GM18505 (cell line): ENCODE measurements around the gene MAFF.
"Not testable (repeated sequence)": the region's sequence is repeated elsewhere in the genome, so short reads cannot be mapped to it uniquely, and the experiment has no call there.

ENCODE experiments used
- ATAC-seq: cut with Tn5 transposase; IDR thresholded peaks from one replicate; pipeline ENCODE4 v1.9.1; 2021; ENCODE audit not compliant: unreplicated experiment
- POLR2A ChIP-seq: IDR thresholded peaks from 4 replicates; pipeline ENCODE4 v1.6.1; 2011; ENCODE audit warnings: borderline replicate concordance; ENCODE audit not compliant: insufficient read depth, insufficient read length; ENCODE audit errors: extremely low read depth

Gene MAFF

DNA sequence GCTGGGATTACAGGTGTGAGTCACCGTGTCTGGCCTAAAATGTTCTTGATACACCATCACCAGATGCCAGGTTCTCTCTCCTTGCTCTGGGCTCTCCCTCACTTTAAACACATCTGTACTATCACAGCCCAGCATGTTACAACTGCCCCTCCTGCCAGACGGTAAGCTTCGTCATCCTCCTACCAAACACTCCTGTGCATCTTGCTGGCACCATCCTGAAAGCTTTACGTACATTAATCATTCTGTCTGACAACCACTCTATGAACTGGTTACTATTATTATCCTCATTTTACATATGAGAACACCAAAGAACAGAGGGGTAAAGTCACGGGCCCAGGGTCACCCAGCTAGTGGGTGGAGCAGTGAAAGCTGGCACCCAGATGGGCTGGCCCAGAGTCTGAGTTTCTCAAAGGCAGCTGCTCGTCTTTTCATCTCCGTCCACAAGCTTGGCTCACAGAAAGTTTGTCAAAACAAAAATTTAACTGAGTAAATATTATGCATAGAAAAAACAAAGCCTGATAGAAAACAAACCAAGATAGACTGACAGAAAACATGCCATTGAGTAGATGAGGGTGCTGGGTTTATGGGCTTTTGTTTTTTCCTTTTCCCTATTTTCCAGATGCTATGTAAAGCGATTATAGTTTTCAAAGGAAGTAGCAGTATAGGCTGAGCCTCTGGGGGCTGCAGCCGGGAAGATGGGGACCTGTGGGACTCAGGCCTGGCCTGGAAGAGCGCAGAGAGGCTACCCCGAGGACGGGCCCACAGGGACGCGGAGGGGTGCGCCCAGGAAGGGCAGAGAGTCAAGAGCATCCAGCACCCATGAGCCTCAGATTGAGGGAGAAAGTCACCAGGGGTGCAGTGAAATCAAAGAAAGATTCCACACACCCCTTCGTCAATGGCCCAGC lies 29.6 kb upstream of the MAFF start:
- no peak for TF ChIP-seq POLR2A
- no peak for ATAC-seq

DNA sequence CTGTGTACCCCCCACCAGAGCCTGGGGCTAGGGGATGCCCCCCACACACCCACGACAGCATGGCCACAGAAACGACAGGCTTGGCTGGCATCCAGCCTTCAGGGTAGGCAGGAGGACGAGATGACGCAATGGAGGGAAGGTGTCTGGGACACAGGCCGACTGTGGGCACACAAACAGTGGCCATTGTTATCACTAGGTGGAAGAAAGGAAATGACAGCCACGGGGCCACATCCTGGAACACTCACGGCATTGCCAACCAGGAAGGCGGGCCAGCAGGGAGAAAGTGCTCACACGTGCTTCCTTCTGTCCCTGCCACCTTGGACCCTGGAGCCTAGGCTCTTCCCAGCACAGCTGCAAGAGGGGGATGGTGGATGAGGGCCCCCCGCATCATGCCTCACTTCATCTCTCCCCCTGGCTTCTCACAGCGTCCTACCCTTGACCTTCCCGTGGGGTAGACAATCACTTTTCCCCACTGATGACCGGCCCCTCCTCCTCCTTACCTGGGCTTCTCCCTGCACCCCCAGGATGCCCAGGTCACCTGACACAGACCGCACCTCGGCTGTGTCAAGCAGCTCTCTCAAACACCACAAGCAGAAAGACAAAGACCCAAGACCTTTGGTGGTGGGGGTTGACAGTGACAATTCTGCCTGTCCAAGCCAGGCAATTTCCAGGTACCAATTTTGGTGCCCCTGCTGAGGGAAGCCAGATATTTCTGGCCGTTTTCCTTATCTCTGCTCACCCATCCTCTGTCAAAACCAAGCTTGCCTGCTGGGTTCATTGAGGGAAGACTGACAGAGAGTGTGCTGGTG lies 28.8 kb upstream of the MAFF start:
- no peak for ATAC-seq

DNA sequence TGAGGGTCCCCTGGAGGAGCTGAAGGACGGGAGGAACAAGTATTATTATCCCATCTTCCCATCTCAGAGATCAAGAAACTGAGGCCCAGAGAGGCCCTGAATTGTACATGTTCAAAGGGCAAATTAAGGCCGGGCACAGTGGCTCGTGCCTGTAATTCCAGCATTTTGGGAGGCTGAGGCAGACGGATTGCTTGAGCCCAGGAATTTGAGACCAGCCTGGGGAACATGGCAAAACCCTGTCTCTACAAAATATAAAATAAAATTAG lies 28.2 kb upstream of the MAFF start:
- TF ChIP-seq POLR2A = no peak
- ATAC-seq = no peak

More for the DNA sequence above, 28.8 kb upstream of the MAFF start:
- TF ChIP-seq POLR2A = no peak

GRCh38 chr22:38174626-38175025 lies 27.2 kb upstream of the MAFF start:
- ATAC-seq = no peak
- TF ChIP-seq POLR2A = no peak

- no peak for ATAC-seq
- TF ChIP-seq POLR2A = no peak
These were observed 26.3 kb upstream of the MAFF start for GRCh38 chr22:38175206-38176118.

GRCh38 chr22:38176170-38176741 lies 25.5 kb upstream of the MAFF start:
- ATAC-seq = no peak

GRCh38 chr22:38177044-38177443 lies 24.8 kb upstream of the MAFF start:
- ATAC-seq = no peak
- TF ChIP-seq POLR2A = no peak

More at GRCh38 chr22:38176170-38176741, 25.5 kb upstream of the MAFF start:
- no peak for TF ChIP-seq POLR2A

DNA sequence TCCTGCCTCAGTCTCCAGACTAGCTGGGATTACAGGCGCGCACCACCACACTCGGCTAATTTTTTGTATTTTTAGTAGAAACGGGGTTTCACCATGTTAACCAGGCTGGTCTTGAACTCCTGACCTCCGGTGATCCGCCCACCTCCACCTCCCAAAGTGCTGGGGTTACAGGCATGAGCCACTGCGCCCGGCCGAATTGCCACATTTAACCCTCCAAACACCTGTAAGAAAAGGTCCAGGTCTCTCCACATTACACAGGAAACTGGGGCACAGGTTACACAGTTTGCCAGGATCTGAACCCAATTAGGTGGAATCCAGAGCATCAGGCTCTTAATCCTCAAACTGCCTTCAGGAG lies 24.2 kb upstream of the MAFF start:
- ATAC-seq = not testable (repeated sequence)

DNA sequence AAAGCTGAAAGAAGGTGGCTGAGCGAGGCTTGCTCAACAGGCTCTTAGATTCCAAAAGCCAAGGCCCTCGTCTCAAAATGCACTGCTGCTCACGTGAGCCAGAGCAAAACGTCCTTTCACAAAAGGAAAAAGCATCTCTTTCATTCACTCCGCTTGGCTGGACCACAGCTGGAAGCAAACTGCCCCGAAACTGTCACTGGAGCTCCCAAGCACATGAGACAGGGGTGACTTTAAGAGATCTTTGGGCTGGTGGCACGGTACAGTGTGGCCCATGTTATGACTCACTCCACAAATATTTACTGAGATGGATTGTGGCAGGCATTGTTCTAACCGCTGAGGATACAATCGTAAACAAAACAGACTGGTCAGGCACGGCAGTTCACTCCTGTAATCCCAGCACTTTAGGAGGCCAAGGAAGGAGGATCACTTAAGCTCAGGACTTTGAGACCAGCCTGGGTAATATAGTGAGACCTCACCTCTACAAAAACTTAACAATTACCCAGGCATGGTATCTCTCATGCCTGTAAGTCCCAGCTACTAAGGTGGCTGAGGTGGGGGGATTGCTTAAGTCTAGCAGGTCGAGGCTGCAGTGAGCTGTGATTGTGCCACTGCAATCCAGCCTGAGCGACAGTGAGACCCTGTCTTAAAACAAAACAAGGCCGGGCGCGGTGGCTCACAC lies 23.7 kb upstream of the MAFF start:
- no peak for ATAC-seq
- no peak for TF ChIP-seq POLR2A

DNA sequence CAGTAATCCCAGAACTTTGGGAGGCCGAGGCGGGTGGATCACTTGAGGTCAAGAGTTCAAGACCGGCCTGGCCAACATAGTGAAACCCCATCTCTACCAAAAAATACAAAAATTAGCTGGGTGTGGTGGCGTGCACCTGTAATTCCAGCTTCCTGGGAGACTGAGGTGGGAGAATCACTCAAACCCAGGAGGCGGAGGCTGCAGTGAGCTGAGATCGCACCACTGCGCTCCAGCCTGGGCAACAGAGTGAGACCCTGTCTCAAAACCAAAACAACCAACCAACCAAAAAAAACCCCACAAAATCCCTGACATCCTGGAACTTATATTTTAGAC lies 23.2 kb upstream of the MAFF start:
- ATAC-seq = not testable (repeated sequence)

DNA sequence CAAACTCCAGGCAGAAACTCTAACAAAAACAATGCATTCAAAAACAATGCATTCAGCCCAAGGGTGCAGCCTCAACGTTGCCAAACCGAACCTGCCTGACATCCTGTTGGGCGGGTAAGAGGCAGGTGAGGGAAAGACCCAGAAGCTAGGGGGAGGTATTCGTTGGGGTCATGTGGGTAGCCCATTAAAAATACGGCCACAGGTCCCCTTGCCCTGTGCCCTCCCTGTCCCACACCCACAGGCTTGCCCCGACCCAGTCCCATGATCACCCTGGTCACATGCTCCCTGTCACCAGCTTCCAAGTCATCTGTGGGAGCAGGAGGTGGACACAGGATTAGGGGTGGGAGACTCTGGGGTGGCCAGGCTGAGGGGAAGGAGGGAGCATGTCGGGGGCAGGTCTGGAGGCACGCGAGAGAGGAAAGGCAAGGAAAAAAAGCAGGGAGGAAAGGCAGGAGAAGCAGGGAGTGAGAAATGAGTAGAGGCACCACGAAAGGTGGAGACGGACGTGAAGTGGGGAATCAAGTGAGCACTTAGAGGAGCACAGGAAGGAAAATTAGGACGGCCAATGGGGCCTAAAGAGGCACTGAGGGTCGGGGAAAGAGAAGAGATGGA lies 20.8 kb upstream of the MAFF start:
- ATAC-seq = peak; percentile 32

GRCh38 chr22:38181453-38182200 lies 20.2 kb upstream of the MAFF start, which contains the start of gene PLA2G6:
PLA2G6 (minus strand) TSS chr22:38181830; CDS start chr22:38169426, 12,404 bp downstream.
- ATAC-seq = peak; percentile 80
- peak; percentile 58 for TF ChIP-seq POLR2A

More for the DNA sequence above, 20.8 kb upstream of the MAFF start:
- TF ChIP-seq POLR2A = peak; percentile 43

DNA sequence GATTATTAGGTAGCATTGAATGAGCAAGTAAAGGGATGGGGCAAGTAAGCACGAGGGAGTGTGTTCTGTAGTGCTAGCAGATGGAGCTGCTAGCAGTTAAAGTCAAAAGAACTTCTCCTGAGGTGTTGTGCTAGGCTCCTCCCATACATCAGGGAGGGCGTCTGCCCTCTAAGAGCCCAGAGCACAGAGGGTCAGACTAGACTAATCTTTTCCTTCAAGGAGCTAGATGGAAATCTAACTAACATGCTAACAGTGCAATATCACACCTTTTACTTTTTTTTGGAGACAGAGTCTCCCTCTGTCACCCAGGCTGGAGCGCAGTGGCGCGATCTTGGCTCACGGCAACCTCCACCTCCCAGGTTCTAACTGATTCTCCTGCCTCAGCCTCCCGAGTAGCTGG lies 17.0 kb upstream of the MAFF start:
- ATAC-seq = no peak
- TF ChIP-seq POLR2A = no peak
